B cell (primary cell): ENCODE results near the gene BDKRB1. TPM values are rescaled to one million over a fixed set of nuclear protein-coding genes. Genes with fewer than 3 reads are reported as not detected.

ENCODE experiments used
- ATAC-seq: fragments of 200-7000 bp; cut with Tn5 transposase; one replicate; pipeline ENCODE4 v1.10.0; 2021; ENCODE audit warnings: low read depth, mild to moderate bottlenecking, moderate number of reproducible peaks, moderate library complexity
- CTCF ChIA-PET: fragments of 350-600 bp; sonication (Branson Sonifier 250); formaldehyde crosslinking; loops from one replicate; lab custom pipeline; 2021; ENCODE audit warnings: antibody characterized with exemption, inconsistent platforms; lab: Charles Lee
- POLR2A ChIA-PET: fragments of 350-600 bp; sonication (Branson Sonifier 250); formaldehyde crosslinking; loops from one replicate; lab custom pipeline; 2021; ENCODE audit warnings: antibody characterized with exemption; lab: Charles Lee
- DNase-seq: peaks from one replicate; pipeline ENCODE4 v3.0.0; 2013
- H2AFZ ChIP-seq: 2 replicates; pipeline ENCODE4 v1.6.1; 2012; ENCODE audit warnings: mild to moderate bottlenecking, low read depth, low read length; ENCODE audit not compliant: insufficient read depth, poor library complexity, severe bottlenecking
- H3K27ac ChIP-seq, 2 donors: 1 replicate in 1 of 2; 2 replicates in 1 of 2; pipeline ENCODE4 v1.5.1; 2012 to 2013; ENCODE audit warnings: low read length in 2 of 2, mild to moderate bottlenecking in 2 of 2, moderate library complexity in 1 of 2
- H3K27me3 ChIP-seq, 4 experiments: fragments of 200-600 bp in 1 of 4; sonication (generic) in 1 of 4; replicated peaks in 1 of 4; 1 replicate in 2 of 4; 2 replicates in 2 of 4; pipeline versions ENCODE4 v1.6.1 to v1.7.0; 2013 to 2016; ENCODE audit warnings: low read length in 3 of 4, mild to moderate bottlenecking in 2 of 4, mixed read lengths in 1 of 4, moderate library complexity in 1 of 4; ENCODE audit not compliant: insufficient read depth in 4 of 4, control insufficient read depth in 3 of 4; ENCODE audit errors: control extremely low read depth in 1 of 4
- H3K36me3 ChIP-seq, 2 experiments: replicated peaks in 1 of 2; 1 replicate in 1 of 2; 2 replicates in 1 of 2; pipeline versions ENCODE4 v1.6.1 to v1.7.1; 2013; ENCODE audit warnings: low read length in 1 of 2; ENCODE audit not compliant: insufficient read depth in 2 of 2, control insufficient read depth in 1 of 2; ENCODE audit errors: control extremely low read depth in 1 of 2, extremely low read depth in 1 of 2
- H3K4me1 ChIP-seq, 2 donors: fragments of 200-600 bp in 1 of 2; sonication (generic) in 1 of 2; 1 replicate in 1 of 2; 2 replicates in 1 of 2; pipeline versions ENCODE4 v1.5.1 to v1.6.1; 2013 to 2017; ENCODE audit warnings: low read length in 2 of 2; ENCODE audit not compliant: control insufficient read depth in 2 of 2, insufficient read depth in 2 of 2
- H3K4me2 ChIP-seq: replicated peaks from 2 replicates; pipeline ENCODE3; 2012; ENCODE audit warnings: mild to moderate bottlenecking, low read depth, low read length; ENCODE audit not compliant: poor library complexity, severe bottlenecking
- H3K4me3 ChIP-seq, 5 experiments: fragments of 200-600 bp in 1 of 5; sonication (generic) in 1 of 5; 1 replicate in 3 of 5; 2 replicates in 2 of 5; pipeline versions ENCODE4 v1.5.1 to v1.7.0; 2011 to 2016; ENCODE audit warnings: low read length in 4 of 5, mild to moderate bottlenecking in 4 of 5, low read depth in 2 of 5, control low read depth in 1 of 5, moderate library complexity in 1 of 5; ENCODE audit not compliant: insufficient read depth in 1 of 5; ENCODE audit errors: control extremely low read depth in 1 of 5, extremely low read depth in 1 of 5
- H3K79me2 ChIP-seq: fragments of 200-600 bp; sonication (generic); one replicate; pipeline ENCODE4 v1.6.0; 2016; ENCODE audit warnings: low read length; ENCODE audit not compliant: control insufficient read depth, insufficient read depth
- H3K9ac ChIP-seq: fragments of 200-600 bp; sonication (generic); 2 replicates; pipeline ENCODE4 v1.6.1; 2017; ENCODE audit warnings: mild to moderate bottlenecking, low read length, moderate library complexity
- H3K9me3 ChIP-seq, 3 donors: one replicate each; pipeline versions ENCODE4 v1.6.1 to v1.7.1; 2013; ENCODE audit warnings: low read length in 2 of 3; ENCODE audit not compliant: control insufficient read depth in 2 of 3, insufficient read depth in 1 of 3; ENCODE audit errors: control extremely low read depth in 1 of 3
- H4K20me1 ChIP-seq: 2 replicates; pipeline ENCODE4 v1.6.0; 2012; ENCODE audit warnings: mild to moderate bottlenecking, low read length; ENCODE audit not compliant: insufficient read depth, control insufficient read depth, poor library complexity, severe bottlenecking
- H3K27ac Mint-ChIP-seq: one replicate; pipeline ENCODE4 v1.8.0; 2021; ENCODE audit warnings: mixed read lengths
- H3K27me3 Mint-ChIP-seq: one replicate; pipeline ENCODE4 v1.8.0; 2021; ENCODE audit warnings: mixed read lengths
- H3K4me1 Mint-ChIP-seq: one replicate; pipeline ENCODE4 v1.8.0; 2021; ENCODE audit warnings: mixed read lengths
- H3K4me3 Mint-ChIP-seq: one replicate; pipeline ENCODE4 v1.8.0; 2021; ENCODE audit warnings: mixed read lengths
- H3K9me3 Mint-ChIP-seq: one replicate; pipeline ENCODE4 v1.8.0; 2022; ENCODE audit warnings: mixed read lengths; ENCODE audit not compliant: insufficient read depth
- EZH2 ChIP-seq: IDR thresholded peaks from 2 replicates; pipeline ENCODE4 v1.6.1; 2012; ENCODE audit warnings: borderline replicate concordance, low read depth, mild to moderate bottlenecking, moderate library complexity, low read length; ENCODE audit not compliant: insufficient read depth, poor library complexity, severe bottlenecking
- WGBS: methylation state at CpG from one replicate; pipeline ENCODE4 v1.1.5; 2013; ENCODE audit warnings: missing lambda C conversion rate; ENCODE audit not compliant: insufficient coverage; 5-methylcytosine and 5-hydroxymethylcytosine counted together
- intact Hi-C: fragments of 100-400 bp; cut with micrococcal nuclease; formaldehyde crosslinking; loops from one replicate; pipeline ENCODE4 v1.10.0; 2022
- polyA plus RNA-seq: library from polyadenylated mRNA; depleted of rRNA; stranded (reverse); fragments of >200 nt; gene quantifications from 2 replicates; pipeline ENCODE4 v1.2.3, GENCODE V29; 2012
- total RNA-seq, 2 donors: library from RNA; stranded (reverse); fragments of 120-200 nt in 1 of 2; gene quantifications; 1 replicate in 1 of 2; 2 replicates in 1 of 2; pipeline versions ENCODE4 v1.2.3 to v1.2.4, GENCODE V29; 2013 to 2022
- TF ChIP-seq, protein P1 (sequence below): fragments of 200-600 bp; IDR thresholded peaks from one replicate; pipeline ENCODE4 v1.8.0; 2022; ENCODE audit warnings: antibody characterized with exemption, mild to moderate bottlenecking

BDKRB1 gene
- total and polyA plus RNA-seq, 2 donors (not counting 1 experiment from before 2014, with no cell fraction given): not detected

DNA sequence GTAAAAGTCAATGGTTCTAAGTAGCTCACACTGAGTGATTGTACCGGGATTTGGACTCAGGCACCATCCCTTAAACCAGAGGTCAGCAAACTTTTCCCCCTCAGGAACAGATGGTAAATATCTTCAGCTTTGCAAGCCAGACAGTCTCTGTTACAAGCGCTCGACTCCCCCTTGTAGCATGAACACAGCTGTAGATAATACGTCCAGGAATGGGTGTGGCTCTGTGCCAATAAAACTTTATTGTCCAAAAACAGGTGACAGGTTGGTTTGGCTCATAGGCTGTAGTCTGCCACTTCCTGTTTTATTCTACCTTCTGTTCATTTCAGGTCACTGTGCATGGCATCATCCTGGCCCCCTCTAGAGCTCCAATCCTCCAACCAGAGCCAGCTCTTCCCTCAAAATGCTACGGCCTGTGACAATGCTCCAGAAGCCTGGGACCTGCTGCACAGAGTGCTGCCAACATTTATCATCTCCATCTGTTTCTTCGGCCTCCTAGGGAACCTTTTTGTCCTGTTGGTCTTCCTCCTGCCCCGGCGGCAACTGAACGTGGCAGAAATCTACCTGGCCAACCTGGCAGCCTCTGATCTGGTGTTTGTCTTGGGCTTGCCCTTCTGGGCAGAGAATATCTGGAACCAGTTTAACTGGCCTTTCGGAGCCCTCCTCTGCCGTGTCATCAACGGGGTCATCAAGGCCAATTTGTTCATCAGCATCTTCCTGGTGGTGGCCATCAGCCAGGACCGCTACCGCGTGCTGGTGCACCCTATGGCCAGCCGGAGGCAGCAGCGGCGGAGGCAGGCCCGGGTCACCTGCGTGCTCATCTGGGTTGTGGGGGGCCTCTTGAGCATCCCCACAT lies 7.6 kb downstream of the BDKRB1 start:
- no peak overlapping the region for H3K4me3 Mint-ChIP-seq
- no peaks in the 10 kb centered on the region for H3K4me1 Mint-ChIP-seq
- Histone ChIP-seq H4K20me1 (no peaks in the 10 kb centered on the region), H3K79me2 (no peaks in the 10 kb centered on the region), H3K36me3 (no peaks in the 10 kb centered on the region), H3K4me2 (no peak overlapping the region), H2AFZ (no peak overlapping the region), H3K27ac (no peak overlapping the region), H3K4me1 (no peaks in the 10 kb centered on the region), H3K9ac (no peak overlapping the region), H3K9me3 (peaks cover 0 to 2% (median 0%) of the 10 kb centered on the region in 3 donors), H3K4me3 (no peak overlapping the region), H3K27me3 (peaks cover 0 to 4% (median 0%) of the 10 kb centered on the region in 4 experiments)
- peaks cover 10% of the 10 kb centered on the region for H3K27me3 Mint-ChIP-seq
- no peaks in the 10 kb centered on the region for H3K9me3 Mint-ChIP-seq
- ATAC-seq: no peak
- no peak for DNase-seq
- TF ChIP-seq, protein P1, sequence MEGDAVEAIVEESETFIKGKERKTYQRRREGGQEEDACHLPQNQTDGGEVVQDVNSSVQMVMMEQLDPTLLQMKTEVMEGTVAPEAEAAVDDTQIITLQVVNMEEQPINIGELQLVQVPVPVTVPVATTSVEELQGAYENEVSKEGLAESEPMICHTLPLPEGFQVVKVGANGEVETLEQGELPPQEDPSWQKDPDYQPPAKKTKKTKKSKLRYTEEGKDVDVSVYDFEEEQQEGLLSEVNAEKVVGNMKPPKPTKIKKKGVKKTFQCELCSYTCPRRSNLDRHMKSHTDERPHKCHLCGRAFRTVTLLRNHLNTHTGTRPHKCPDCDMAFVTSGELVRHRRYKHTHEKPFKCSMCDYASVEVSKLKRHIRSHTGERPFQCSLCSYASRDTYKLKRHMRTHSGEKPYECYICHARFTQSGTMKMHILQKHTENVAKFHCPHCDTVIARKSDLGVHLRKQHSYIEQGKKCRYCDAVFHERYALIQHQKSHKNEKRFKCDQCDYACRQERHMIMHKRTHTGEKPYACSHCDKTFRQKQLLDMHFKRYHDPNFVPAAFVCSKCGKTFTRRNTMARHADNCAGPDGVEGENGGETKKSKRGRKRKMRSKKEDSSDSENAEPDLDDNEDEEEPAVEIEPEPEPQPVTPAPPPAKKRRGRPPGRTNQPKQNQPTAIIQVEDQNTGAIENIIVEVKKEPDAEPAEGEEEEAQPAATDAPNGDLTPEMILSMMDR: no peak
- TF ChIP-seq EZH2: no peak
- intact Hi-C loops: no loop called here
- ChIA-PET POLR2A (no interaction called here), CTCF (interaction anchor here (1.0 kb wide), 1 partner anchor 11 kb away, joined by 3 read pairs; no protein-coding TSS in a partner anchor)
- no peak overlapping the region for H3K27ac Mint-ChIP-seq
- WGBS: 96% methylated on average over 18 of the region's 20 CpGs

DNA sequence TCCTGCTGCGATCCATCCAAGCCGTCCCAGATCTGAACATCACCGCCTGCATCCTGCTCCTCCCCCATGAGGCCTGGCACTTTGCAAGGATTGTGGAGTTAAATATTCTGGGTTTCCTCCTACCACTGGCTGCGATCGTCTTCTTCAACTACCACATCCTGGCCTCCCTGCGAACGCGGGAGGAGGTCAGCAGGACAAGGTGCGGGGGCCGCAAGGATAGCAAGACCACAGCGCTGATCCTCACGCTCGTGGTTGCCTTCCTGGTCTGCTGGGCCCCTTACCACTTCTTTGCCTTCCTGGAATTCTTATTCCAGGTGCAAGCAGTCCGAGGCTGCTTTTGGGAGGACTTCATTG lies 8.2 kb downstream of the BDKRB1 start:
- Histone ChIP-seq H3K27me3 (peaks cover 0 to 4% (median 0%) of the 10 kb centered on the region in 4 experiments), H3K36me3 (no peaks in the 10 kb centered on the region), H3K27ac (no peak overlapping the region), H3K4me2 (no peak overlapping the region), H3K4me3 (no peak overlapping the region), H3K9ac (no peak overlapping the region), H3K4me1 (no peaks in the 10 kb centered on the region), H3K79me2 (no peaks in the 10 kb centered on the region), H3K9me3 (peaks cover 0 to 2% (median 0%) of the 10 kb centered on the region in 3 donors), H4K20me1 (no peaks in the 10 kb centered on the region), H2AFZ (no peak overlapping the region)
- no peak overlapping the region for H3K4me3 Mint-ChIP-seq
- intact Hi-C loops: no loop called here
- TF ChIP-seq EZH2: no peak
- TF ChIP-seq, protein P1: no peak
- peaks cover 10% of the 10 kb centered on the region for H3K27me3 Mint-ChIP-seq
- ChIA-PET CTCF (no interaction called here), POLR2A (no interaction called here)
- H3K27ac Mint-ChIP-seq: no peak overlapping the region
- WGBS: 91% methylated on average over 13 of the region's 14 CpGs
- no peaks in the 10 kb centered on the region for H3K9me3 Mint-ChIP-seq
- no peaks in the 10 kb centered on the region for H3K4me1 Mint-ChIP-seq
- no peak for ATAC-seq
- no peak for DNase-seq
